ENCODE data around the gene ERC2.

Gene ERC2

GRCh38 chr3:55771503-55771902, 696.8 kb downstream of the ERC2 start:
- TF ChIP-seq, protein P1, sequence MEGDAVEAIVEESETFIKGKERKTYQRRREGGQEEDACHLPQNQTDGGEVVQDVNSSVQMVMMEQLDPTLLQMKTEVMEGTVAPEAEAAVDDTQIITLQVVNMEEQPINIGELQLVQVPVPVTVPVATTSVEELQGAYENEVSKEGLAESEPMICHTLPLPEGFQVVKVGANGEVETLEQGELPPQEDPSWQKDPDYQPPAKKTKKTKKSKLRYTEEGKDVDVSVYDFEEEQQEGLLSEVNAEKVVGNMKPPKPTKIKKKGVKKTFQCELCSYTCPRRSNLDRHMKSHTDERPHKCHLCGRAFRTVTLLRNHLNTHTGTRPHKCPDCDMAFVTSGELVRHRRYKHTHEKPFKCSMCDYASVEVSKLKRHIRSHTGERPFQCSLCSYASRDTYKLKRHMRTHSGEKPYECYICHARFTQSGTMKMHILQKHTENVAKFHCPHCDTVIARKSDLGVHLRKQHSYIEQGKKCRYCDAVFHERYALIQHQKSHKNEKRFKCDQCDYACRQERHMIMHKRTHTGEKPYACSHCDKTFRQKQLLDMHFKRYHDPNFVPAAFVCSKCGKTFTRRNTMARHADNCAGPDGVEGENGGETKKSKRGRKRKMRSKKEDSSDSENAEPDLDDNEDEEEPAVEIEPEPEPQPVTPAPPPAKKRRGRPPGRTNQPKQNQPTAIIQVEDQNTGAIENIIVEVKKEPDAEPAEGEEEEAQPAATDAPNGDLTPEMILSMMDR (IDR thresholded peaks at IDR 0.05; ENCODE audit: unreplicated experiment in 3 of 3) = no peak
- Mint-ChIP-seq H3K4me3 (no peak overlapping the region), H3K9me3 (no peaks in the 10 kb centered on the region), H3K4me1 (no peaks in the 10 kb centered on the region), H3K36me3 (ENCODE audit: low read depth) (no peaks in the 10 kb centered on the region), H3K27ac (no peak overlapping the region), H3K27me3 (ENCODE audit: low read depth) (no peaks in the 10 kb centered on the region)

DNA sequence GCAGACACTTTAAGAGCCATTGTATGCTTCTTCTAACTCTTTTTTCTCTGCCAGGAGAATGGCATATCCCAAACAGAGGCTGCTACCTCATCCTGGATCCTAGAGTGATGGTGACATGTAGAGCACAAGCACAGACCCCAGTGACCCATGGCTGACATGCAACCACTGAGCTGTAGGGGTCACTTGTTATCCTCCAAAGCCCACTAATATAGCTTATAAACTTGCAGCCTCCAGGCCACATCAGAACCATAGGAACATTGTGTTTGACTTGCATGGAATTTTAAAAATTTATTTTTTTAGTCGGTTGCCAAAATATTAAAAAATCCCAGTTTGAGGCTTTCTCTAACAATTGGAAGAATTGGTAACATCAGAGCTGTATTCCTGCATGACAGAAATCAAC, 698.2 kb downstream of the ERC2 start:
- Mint-ChIP-seq H3K9me3 (no peaks in the 10 kb centered on the region), H3K36me3 (ENCODE audit: low read depth) (no peaks in the 10 kb centered on the region), H3K4me1 (peaks cover 8% of the 10 kb centered on the region), H3K4me3 (no peak overlapping the region), H3K27me3 (ENCODE audit: low read depth) (peaks cover 7% of the 10 kb centered on the region), H3K27ac (no peak overlapping the region)
- TF ChIP-seq, protein P1 (IDR thresholded peaks at IDR 0.05; ENCODE audit: unreplicated experiment in 3 of 3) = no peak

DNA sequence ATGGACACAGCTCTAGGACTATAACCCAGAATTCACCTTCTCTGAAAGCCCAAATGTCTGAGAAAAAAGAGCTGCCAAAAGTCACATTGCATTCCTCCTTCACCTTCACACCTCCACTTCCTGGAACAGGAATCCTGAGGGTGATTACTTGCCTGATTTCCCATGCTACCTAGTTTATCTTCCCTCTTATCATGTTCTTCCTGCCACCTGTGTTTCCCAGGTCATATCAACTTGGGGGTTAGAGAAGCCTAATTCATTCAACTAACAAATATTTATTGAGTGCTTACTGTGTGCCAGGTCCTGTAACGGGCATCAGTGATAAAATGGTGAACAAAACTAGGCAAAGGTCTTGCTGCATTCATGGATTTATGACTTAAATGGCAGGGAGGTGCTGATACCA, 701.5 kb downstream of the ERC2 start:
- Mint-ChIP-seq H3K9me3 (no peaks in the 10 kb centered on the region), H3K27ac (no peak overlapping the region), H3K27me3 (ENCODE audit: low read depth) (peaks cover 7% of the 10 kb centered on the region), H3K36me3 (ENCODE audit: low read depth) (no peaks in the 10 kb centered on the region), H3K4me1 (peaks cover 8% of the 10 kb centered on the region), H3K4me3 (no peak overlapping the region)
- TF ChIP-seq, protein P1 (IDR thresholded peaks at IDR 0.05; ENCODE audit: unreplicated experiment in 3 of 3) = no peak

GRCh38 chr3:55765906-55766701, 702.2 kb downstream of the ERC2 start:
- H3K27ac Mint-ChIP-seq = no peak overlapping the region
- TF ChIP-seq, protein P1 (IDR thresholded peaks at IDR 0.05; ENCODE audit: unreplicated experiment in 3 of 3) = no peak
- peaks cover 8% of the 10 kb centered on the region for H3K4me1 Mint-ChIP-seq
- no peaks in the 10 kb centered on the region for H3K9me3 Mint-ChIP-seq
- peaks cover 7% of the 10 kb centered on the region for H3K27me3 Mint-ChIP-seq (ENCODE audit: low read depth)
- no peaks in the 10 kb centered on the region for H3K36me3 Mint-ChIP-seq (ENCODE audit: low read depth)
- no peak overlapping the region for H3K4me3 Mint-ChIP-seq

GRCh38 chr3:55765398-55765797, 702.9 kb downstream of the ERC2 start:
- Mint-ChIP-seq H3K9me3 (no peaks in the 10 kb centered on the region), H3K27me3 (ENCODE audit: low read depth) (peaks cover 7% of the 10 kb centered on the region), H3K27ac (no peak overlapping the region)

More at GRCh38 chr3:55765398-55765797, 702.9 kb downstream of the ERC2 start:
- Mint-ChIP-seq H3K4me3 (no peak overlapping the region), H3K4me1 (peaks cover 8% of the 10 kb centered on the region), H3K36me3 (ENCODE audit: low read depth) (no peaks in the 10 kb centered on the region)
- TF ChIP-seq, protein P1 (IDR thresholded peaks at IDR 0.05; ENCODE audit: unreplicated experiment in 3 of 3) = no peak
